ENCODE data around the gene CNTNAP2. TPM values are rescaled to one million over a fixed set of nuclear protein-coding genes. Genes with fewer than 3 reads are reported as not detected.

Gene CNTNAP2
- total RNA-seq, 2 experiments from 2014 or later, result not detected

DNA sequence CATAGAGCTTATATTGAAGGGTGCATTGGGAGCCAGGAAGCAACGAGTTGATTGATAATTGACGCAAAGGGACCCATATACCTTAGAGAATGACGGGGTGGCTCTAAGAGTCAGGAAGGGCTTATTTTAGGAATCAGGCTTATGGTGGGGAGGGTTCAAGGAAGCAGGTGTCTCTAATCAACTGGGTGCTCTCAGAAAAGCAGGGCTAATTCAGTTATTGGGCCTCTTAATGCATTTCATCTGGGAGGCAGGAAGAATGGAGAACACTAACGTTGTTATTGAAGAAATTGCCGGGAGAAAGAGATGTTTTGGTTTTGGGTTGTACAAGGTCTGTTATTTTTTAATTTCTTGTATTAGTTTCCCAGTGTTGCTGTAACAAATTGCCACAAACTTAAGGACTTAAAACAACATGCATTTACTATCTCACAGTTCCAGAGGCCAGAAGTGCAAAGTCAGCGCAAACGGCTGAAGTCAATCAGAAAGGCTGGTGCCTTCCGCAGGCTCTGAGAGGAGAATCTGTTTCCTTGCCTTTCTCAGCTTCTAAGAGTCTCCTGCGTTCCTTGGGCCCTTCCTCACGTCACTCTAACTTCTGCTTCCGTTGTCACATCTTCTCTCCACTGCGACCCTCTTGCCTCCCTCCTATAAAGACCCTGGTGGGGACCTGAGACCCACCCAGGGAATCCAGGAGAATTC, 2145.5 kb downstream of the CNTNAP2 start:
- peaks cover 30% of the 10 kb centered on the region for H3K27me3 Mint-ChIP-seq
- CTCF ChIA-PET, result no interaction called here
- no peak for DNase-seq
- TF ChIP-seq, protein P1, sequence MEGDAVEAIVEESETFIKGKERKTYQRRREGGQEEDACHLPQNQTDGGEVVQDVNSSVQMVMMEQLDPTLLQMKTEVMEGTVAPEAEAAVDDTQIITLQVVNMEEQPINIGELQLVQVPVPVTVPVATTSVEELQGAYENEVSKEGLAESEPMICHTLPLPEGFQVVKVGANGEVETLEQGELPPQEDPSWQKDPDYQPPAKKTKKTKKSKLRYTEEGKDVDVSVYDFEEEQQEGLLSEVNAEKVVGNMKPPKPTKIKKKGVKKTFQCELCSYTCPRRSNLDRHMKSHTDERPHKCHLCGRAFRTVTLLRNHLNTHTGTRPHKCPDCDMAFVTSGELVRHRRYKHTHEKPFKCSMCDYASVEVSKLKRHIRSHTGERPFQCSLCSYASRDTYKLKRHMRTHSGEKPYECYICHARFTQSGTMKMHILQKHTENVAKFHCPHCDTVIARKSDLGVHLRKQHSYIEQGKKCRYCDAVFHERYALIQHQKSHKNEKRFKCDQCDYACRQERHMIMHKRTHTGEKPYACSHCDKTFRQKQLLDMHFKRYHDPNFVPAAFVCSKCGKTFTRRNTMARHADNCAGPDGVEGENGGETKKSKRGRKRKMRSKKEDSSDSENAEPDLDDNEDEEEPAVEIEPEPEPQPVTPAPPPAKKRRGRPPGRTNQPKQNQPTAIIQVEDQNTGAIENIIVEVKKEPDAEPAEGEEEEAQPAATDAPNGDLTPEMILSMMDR (IDR thresholded peaks at IDR 0.05), result no peak
- POLR2A ChIA-PET, result no interaction called here
- no peaks in the 10 kb centered on the region for H3K9me3 ChIP-seq (ENCODE audit: control insufficient read depth in 1 of 2, insufficient read depth in 1 of 2, low read length in 2 of 2)
- H3K9me3 Mint-ChIP-seq, result no peaks in the 10 kb centered on the region
- no peaks in the 10 kb centered on the region for H3K36me3 Mint-ChIP-seq (ENCODE audit: low read depth)
- no peaks in the 10 kb centered on the region for H3K36me3 ChIP-seq (ENCODE audit: insufficient read depth, low read length)
- peaks cover 7% of the 10 kb centered on the region for H3K4me1 Mint-ChIP-seq (ENCODE audit: low read depth)
- no peak overlapping the region for H3K27ac Mint-ChIP-seq
- intact Hi-C loops (cut with DNase I, micrococcal nuclease), result loop anchor here in 1 of 2 experiments (10.0 kb wide), 1 partner anchor 703 kb away; no protein-coding TSS in a partner anchor
- H3K4me3 Mint-ChIP-seq, result no peak overlapping the region
- H3K4me3 ChIP-seq (ENCODE audit: low read length), result no peak overlapping the region
- ATAC-seq (ENCODE audit: poor library complexity), result no peak
- H3K27ac ChIP-seq (ENCODE audit: low read depth in 1 of 2, low read length in 2 of 2), result no peak overlapping the region
- peaks cover 8% of the 10 kb centered on the region for H3K4me1 ChIP-seq (ENCODE audit: insufficient read depth, low read length)
- H3K27me3 ChIP-seq (ENCODE audit: control insufficient read depth in 1 of 2, insufficient read depth in 2 of 2, low read length in 2 of 2), result peaks cover 0 to 3% of the 10 kb centered on the region in 2 experiments

DNA sequence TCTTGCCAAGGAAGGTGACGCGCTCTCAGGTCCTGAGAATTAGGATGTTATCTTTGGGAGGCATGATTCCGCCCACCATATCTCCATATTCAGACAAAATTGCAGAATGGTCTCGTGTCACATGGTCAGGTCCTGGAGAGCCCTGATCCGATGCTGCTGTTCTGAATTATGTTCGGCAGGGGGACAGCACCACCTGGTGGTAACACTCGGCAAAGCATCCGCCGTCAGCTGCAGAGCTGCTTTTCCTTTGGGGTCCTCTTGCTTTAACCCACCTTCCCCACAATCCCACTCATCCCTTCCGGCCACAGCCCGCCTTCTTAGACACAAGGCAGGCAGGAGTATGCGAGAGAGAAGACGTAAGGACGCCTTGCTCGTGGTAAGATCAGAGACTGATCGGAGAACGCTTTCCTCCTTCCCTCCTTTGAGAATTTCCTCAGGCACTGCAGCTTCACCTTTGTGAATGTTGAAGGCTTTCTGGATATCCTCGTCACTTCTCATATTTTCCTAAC, 2146.2 kb downstream of the CNTNAP2 start:
- intact Hi-C loops (cut with DNase I, micrococcal nuclease), result loop anchor here in 1 of 2 experiments (10.0 kb wide), 1 partner anchor 702 kb away; no protein-coding TSS in a partner anchor
- peaks cover 0 to 2% of the 10 kb centered on the region in 2 experiments for H3K27me3 ChIP-seq (ENCODE audit: control insufficient read depth in 1 of 2, insufficient read depth in 2 of 2, low read length in 2 of 2)
- H3K4me3 ChIP-seq (ENCODE audit: low read length), result no peak overlapping the region
- no peaks in the 10 kb centered on the region for H3K36me3 Mint-ChIP-seq (ENCODE audit: low read depth)
- no peak overlapping the region for H3K27ac Mint-ChIP-seq
- ChIA-PET CTCF (no interaction called here), POLR2A (no interaction called here)
- H3K9me3 ChIP-seq (ENCODE audit: control insufficient read depth in 1 of 2, insufficient read depth in 1 of 2, low read length in 2 of 2), result no peaks in the 10 kb centered on the region
- ATAC-seq (ENCODE audit: poor library complexity), result peak; percentile 55
- TF ChIP-seq, protein P1 (IDR thresholded peaks at IDR 0.05), result peak; percentile 87
- H3K4me3 Mint-ChIP-seq, result no peak overlapping the region
- no peaks in the 10 kb centered on the region for H3K36me3 ChIP-seq (ENCODE audit: insufficient read depth, low read length)
- DNase-seq, result peak; percentile 20 to 72 (median 53)
- peaks cover 7% of the 10 kb centered on the region for H3K4me1 Mint-ChIP-seq (ENCODE audit: low read depth)
- no peaks in the 10 kb centered on the region for H3K9me3 Mint-ChIP-seq
- H3K4me1 ChIP-seq (ENCODE audit: insufficient read depth, low read length), result peaks cover 8% of the 10 kb centered on the region
- no peak overlapping the region for H3K27ac ChIP-seq (ENCODE audit: low read depth in 1 of 2, low read length in 2 of 2)
- H3K27me3 Mint-ChIP-seq, result peaks cover 25% of the 10 kb centered on the region

DNA sequence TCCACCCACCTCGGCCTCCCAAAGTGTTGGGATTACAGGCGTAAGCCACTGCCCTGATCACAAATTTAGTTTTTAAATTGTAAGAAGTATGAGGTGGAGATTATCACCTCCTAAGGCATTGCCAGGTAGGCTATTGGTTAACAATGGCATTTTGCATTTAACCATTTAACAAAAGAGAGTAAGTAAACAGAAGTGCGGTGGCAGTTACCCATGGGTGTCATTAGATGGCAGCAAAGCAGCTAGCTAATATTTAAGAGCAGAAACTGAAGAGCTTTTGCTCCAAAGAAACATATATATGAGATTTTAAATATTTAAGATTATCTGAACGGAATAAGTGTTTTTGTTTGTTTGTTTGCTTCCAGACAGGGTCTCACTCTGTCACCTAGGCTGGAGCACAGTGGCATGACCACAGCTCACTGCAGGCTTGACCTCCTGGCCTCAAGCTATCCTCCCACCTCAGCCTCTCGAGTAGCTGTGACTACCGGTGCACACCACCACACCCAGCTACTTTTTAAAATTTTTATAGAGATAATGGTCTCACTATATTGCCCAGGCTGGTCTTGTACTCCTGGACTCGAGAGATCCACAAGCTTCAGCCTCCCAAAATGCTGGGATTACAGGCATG, 2148.4 kb downstream of the CNTNAP2 start:
- Histone ChIP-seq H3K36me3 (ENCODE audit: insufficient read depth, low read length) (no peaks in the 10 kb centered on the region), H3K9me3 (ENCODE audit: control insufficient read depth in 1 of 2, insufficient read depth in 1 of 2, low read length in 2 of 2) (no peaks in the 10 kb centered on the region), H3K4me1 (ENCODE audit: insufficient read depth, low read length) (peaks cover 8% of the 10 kb centered on the region), H3K27me3 (ENCODE audit: control insufficient read depth in 1 of 2, insufficient read depth in 2 of 2, low read length in 2 of 2) (peaks cover 0 to 2% of the 10 kb centered on the region in 2 experiments), H3K4me3 (ENCODE audit: low read length) (no peak overlapping the region), H3K27ac (ENCODE audit: low read depth in 1 of 2, low read length in 2 of 2) (no peak overlapping the region)
- ATAC-seq (ENCODE audit: poor library complexity) (no peak), DNase-seq (peak in 3 of 14 experiments; percentile 9 to 20 (median 14))
- intact Hi-C loops (cut with DNase I, micrococcal nuclease), result loop anchor here in 1 of 2 experiments (10.0 kb wide), 1 partner anchor 700 kb away; no protein-coding TSS in a partner anchor
- no peaks in the 10 kb centered on the region for H3K9me3 Mint-ChIP-seq
- ChIA-PET CTCF (no interaction called here), POLR2A (no interaction called here)
- H3K36me3 Mint-ChIP-seq (ENCODE audit: low read depth), result no peaks in the 10 kb centered on the region
- TF ChIP-seq, protein P1 (IDR thresholded peaks at IDR 0.05), result no peak
- H3K4me3 Mint-ChIP-seq, result no peak overlapping the region
- H3K27ac Mint-ChIP-seq, result no peak overlapping the region
- H3K4me1 Mint-ChIP-seq (ENCODE audit: low read depth), result peaks cover 7% of the 10 kb centered on the region
- H3K27me3 Mint-ChIP-seq, result peaks cover 22% of the 10 kb centered on the region

All from CD4-positive, alpha-beta T cell (primary cell).